Keratinocyte (primary cell): ENCODE measurements around the gene ITGAX.

Experiments used
- CTCF ChIP-seq, 3 experiments: IDR thresholded peaks in 1 of 3; conservative IDR thresholded peaks in 1 of 3; optimal IDR thresholded peaks in 1 of 3; 2 replicates in 2 of 3; 3 replicates in 1 of 3; pipeline versions ENCODE3 to v1.5.1; 2011; ENCODE audit warnings: low read length in 3 of 3, mild to moderate bottlenecking in 3 of 3, moderate library complexity in 2 of 3, control low read depth in 1 of 3, inconsistent platforms in 1 of 3; ENCODE audit not compliant: insufficient read depth in 2 of 3; ENCODE audit errors: extremely low read depth in 1 of 3
- EZH2 ChIP-seq: IDR thresholded peaks from one replicate; pipeline ENCODE4 v1.6.1; 2012; ENCODE audit warnings: inconsistent platforms, mild to moderate bottlenecking, low read length, moderate library complexity

GRCh38 chr16:31397096-31397660, 42.2 kb downstream of the ITGAX start:
- TF ChIP-seq CTCF (optimal IDR thresholded peaks at IDR 0.05 in 1 of 3, IDR thresholded peaks at IDR 0.05 in 1 of 3, conservative IDR thresholded peaks at IDR 0.05 in 1 of 3; ENCODE audit: extremely low read depth in 1 of 3, insufficient read depth in 2 of 3, low read length in 3 of 3) (no peak), EZH2 (no peak)
